Measurements from ENCODE around the gene ARL2BP. TPM values are rescaled to one million over a fixed set of nuclear protein-coding genes. Genes with fewer than 3 reads are reported as not detected.

Gene ARL2BP
- total and polyA plus RNA-seq, 2 of the 13 experiments (the other 11 are each of a cell fraction or from before 2014, with no cell fraction given) = 64.3 to 67.6 TPM

- in situ Hi-C loops (cut with HindIII; ENCODE audit: extremely low pct_ligation_motif_present, low pct_unique_long_range_greater_than_20kb) = no loop called here
- ATAC-seq (no peak), FAIRE-seq (no peak), DNase-seq (ENCODE audit: low spot score) (no peak)
- WGBS (ENCODE audit: low lambda C conversion rate) = 93% methylated on average over 6 of the region's 7 CpGs
- Histone ChIP-seq H3K27ac (ENCODE audit: extremely low read length, insufficient read depth, low read length) (no peak overlapping the region), H4K20me1 (ENCODE audit: insufficient read depth, low read length) (peaks cover 16% of the 10 kb centered on the region), H3K9ac (ENCODE audit: insufficient read depth, low read depth, low read length) (no peak overlapping the region), H3K9me3 (ENCODE audit: low read length) (no peaks in the 10 kb centered on the region), H2AFZ (ENCODE audit: low read length) (no peak overlapping the region), H3K4me2 (ENCODE audit: low read depth, low read length) (no peak overlapping the region), H3K4me3 (replicated peaks in 1 of 3; ENCODE audit: insufficient read depth in 1 of 3, low read depth in 2 of 3, low read length in 3 of 3) (no peak overlapping the region), H3K27me3 (ENCODE audit: control insufficient read depth in 1 of 2, insufficient read depth in 2 of 2, low read length in 2 of 2) (no peaks in the 10 kb centered on the region), H3K36me3 (replicated peaks in 1 of 2; ENCODE audit: control insufficient read depth in 1 of 2, insufficient read depth in 2 of 2, low read length in 2 of 2) (peaks cover 3% of the 10 kb centered on the region in 2 experiments; a peak in 3 of 5 replicates), H3K4me1 (ENCODE audit: insufficient read depth, low read length) (peaks cover 100% of the 10 kb centered on the region), H3K79me2 (ENCODE audit: insufficient read depth, low read length) (peaks cover 41% of the 10 kb centered on the region)
- CTCF ChIA-PET (ENCODE audit: low intra/inter-chr PET ratio, low total read pairs) = no interaction called here
- POLR2A ChIA-PET = interaction anchor here (4.0 kb wide), 1 partner anchor 9 kb away, joined by 19 read pairs; no protein-coding TSS in a partner anchor
- TF ChIP-seq JUN (CRISPR knock-in tag; IDR thresholded peaks at IDR 0.05) (no peak), ZNF563 (CRISPR knock-in tag; IDR thresholded peaks at IDR 0.05) (0 out of 2 replicates have a peak, but pooled peaks have one; percentile 44)
- intact Hi-C loops (cut with micrococcal nuclease; ENCODE audit: unreplicated experiment) = no loop called here
- BruUV-seq (replicated peaks) = no TSS peak
These were observed 25.9 kb downstream of the ARL2BP start for GRCh38 chr16:57271063-57271345.

DNA sequence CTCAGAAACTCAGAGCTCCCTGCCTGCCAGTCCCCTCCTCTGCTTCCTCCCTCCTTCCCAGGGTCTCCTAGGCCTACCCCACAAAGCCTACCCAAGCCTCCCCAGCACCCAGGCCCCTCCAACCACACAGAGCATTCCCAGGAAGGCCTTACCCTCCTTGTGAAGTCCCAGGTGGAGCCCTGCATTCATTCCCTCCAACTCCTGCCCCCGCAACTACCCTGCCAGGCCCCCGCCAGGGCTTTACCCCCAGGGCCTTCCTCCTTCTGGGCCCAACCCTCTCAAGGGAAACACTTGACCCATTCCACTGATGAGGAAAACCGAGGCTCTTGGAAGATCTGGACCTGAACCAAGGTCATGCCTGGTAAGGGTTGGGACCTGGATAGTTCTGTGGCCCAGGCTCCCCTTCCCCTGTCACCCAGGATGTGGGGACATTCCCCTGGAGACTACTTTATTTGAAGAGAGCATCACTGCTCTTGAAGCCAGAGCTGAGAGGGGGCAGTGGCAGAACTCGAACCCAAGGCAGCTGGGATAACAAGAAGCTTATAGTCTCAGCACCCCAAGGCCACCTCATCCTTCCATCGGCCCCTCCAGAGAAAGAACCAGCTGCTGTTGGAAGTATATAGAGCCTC is 26.9 kb downstream of the ARL2BP start:
- BruUV-seq (replicated peaks) = no TSS peak
- TF ChIP-seq IRF9 (CRISPR knock-in tag; IDR thresholded peaks at IDR 0.05; ENCODE audit: borderline replicate concordance) (no peak), ZMYM3 (CRISPR knock-in tag; IDR thresholded peaks at IDR 0.05) (peak; percentile 91), ZNF629 (CRISPR knock-in tag; conservative IDR thresholded peaks at IDR 0.05) (peak; percentile 96), POLR2G (IDR thresholded peaks at IDR 0.05; ENCODE audit: low read depth, low read length) (peak; percentile 21; the same call in 1 of the 2 replicates)
- Histone ChIP-seq H3K4me1 (ENCODE audit: insufficient read depth, low read length) (peaks cover 100% of the 10 kb centered on the region), H3K27ac (ENCODE audit: extremely low read length, insufficient read depth, low read length) (no peak overlapping the region), H3K27me3 (ENCODE audit: control insufficient read depth in 1 of 2, insufficient read depth in 2 of 2, low read length in 2 of 2) (no peaks in the 10 kb centered on the region), H3K36me3 (replicated peaks in 1 of 2; ENCODE audit: control insufficient read depth in 1 of 2, insufficient read depth in 2 of 2, low read length in 2 of 2) (peaks cover 3% of the 10 kb centered on the region in 2 experiments; a peak in 3 of 5 replicates), H3K9ac (ENCODE audit: insufficient read depth, low read depth, low read length) (no peak overlapping the region), H3K4me2 (ENCODE audit: low read depth, low read length) (no peak overlapping the region), H3K9me3 (ENCODE audit: low read length) (no peaks in the 10 kb centered on the region), H4K20me1 (ENCODE audit: insufficient read depth, low read length) (peaks cover 14% of the 10 kb centered on the region), H3K4me3 (replicated peaks in 1 of 3; ENCODE audit: insufficient read depth in 1 of 3, low read depth in 2 of 3, low read length in 3 of 3) (no peak overlapping the region), H3K79me2 (ENCODE audit: insufficient read depth, low read length) (peaks cover 46% of the 10 kb centered on the region), H2AFZ (ENCODE audit: low read length) (no peak overlapping the region)
- DNase-seq (ENCODE audit: low spot score) = no peak
- in situ Hi-C loops (cut with HindIII; ENCODE audit: extremely low pct_ligation_motif_present, low pct_unique_long_range_greater_than_20kb) = no loop called here
- WGBS (ENCODE audit: low lambda C conversion rate) = 83% methylated on average over 5 of the region's 5 CpGs
- ChIA-PET CTCF (ENCODE audit: low intra/inter-chr PET ratio, low total read pairs) (no interaction called here), POLR2A (interaction anchor here (4.0 kb wide), 1 partner anchor 8 kb away, joined by 19 read pairs; no protein-coding TSS in a partner anchor)
- FAIRE-seq = no peak
- intact Hi-C loops (cut with micrococcal nuclease; ENCODE audit: unreplicated experiment) = no loop called here
- ATAC-seq = no peak
